ENCODE data around the gene CDH22. TPM values are rescaled to one million over a fixed set of nuclear protein-coding genes. Genes with fewer than 3 reads are reported as not detected.

CDH22 gene
- total RNA-seq, 1 experiment from 2014 or later, result not detected

- ChIA-PET CTCF (interaction anchor here (0.7 kb wide), 1 partner anchor 8 kb away, joined by 4 read pairs; no protein-coding TSS in a partner anchor), POLR2A (no interaction called here)
- H3K36me3 ChIP-seq (ENCODE audit: control insufficient read depth, insufficient read depth, low read length), result no peaks in the 10 kb centered on the region
- no TSS peak for BruUV-seq (replicated peaks)
- H3K4me3 ChIP-seq (ENCODE audit: low read depth in 2 of 2, low read length in 2 of 2), result no peak overlapping the region
- TF ChIP-seq, protein P1, sequence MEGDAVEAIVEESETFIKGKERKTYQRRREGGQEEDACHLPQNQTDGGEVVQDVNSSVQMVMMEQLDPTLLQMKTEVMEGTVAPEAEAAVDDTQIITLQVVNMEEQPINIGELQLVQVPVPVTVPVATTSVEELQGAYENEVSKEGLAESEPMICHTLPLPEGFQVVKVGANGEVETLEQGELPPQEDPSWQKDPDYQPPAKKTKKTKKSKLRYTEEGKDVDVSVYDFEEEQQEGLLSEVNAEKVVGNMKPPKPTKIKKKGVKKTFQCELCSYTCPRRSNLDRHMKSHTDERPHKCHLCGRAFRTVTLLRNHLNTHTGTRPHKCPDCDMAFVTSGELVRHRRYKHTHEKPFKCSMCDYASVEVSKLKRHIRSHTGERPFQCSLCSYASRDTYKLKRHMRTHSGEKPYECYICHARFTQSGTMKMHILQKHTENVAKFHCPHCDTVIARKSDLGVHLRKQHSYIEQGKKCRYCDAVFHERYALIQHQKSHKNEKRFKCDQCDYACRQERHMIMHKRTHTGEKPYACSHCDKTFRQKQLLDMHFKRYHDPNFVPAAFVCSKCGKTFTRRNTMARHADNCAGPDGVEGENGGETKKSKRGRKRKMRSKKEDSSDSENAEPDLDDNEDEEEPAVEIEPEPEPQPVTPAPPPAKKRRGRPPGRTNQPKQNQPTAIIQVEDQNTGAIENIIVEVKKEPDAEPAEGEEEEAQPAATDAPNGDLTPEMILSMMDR (IDR thresholded peaks at IDR 0.05), result no peak
- TF ChIP-seq TCF7L2 (IDR thresholded peaks at IDR 0.05; ENCODE audit: low read depth, low read length), result no peak
- TF ChIP-seq REST (IDR thresholded peaks at IDR 0.05; ENCODE audit: insufficient read depth in 1 of 2, low read depth in 2 of 2, low read length in 1 of 2), result no peak
- TF ChIP-seq POLR2AphosphoS5 (IDR thresholded peaks at IDR 0.05; ENCODE audit: low read depth, low read length), result no peak
- TF ChIP-seq SIN3A (IDR thresholded peaks at IDR 0.05; ENCODE audit: borderline replicate concordance, insufficient read depth, low read depth, low read length), result no peak
- H3K27ac ChIP-seq (ENCODE audit: low read length), result no peak overlapping the region
- peaks cover 4% of the 10 kb centered on the region; the same call in 1 of the 2 replicates for H3K4me1 ChIP-seq (ENCODE audit: control insufficient read depth, insufficient read depth, low read length)
- in situ Hi-C loops (cut with HindIII; ENCODE audit: low pct_unique_long_range_greater_than_20kb, low sequenced_read_pairs) (no loop called here), intact Hi-C loops (cut with micrococcal nuclease; ENCODE audit: unreplicated experiment) (no loop called here)
- ATAC-seq, result no peak
- DNase-seq (ENCODE audit: low read depth, low spot score), result no peak
- no peaks in the 10 kb centered on the region for H3K9me3 ChIP-seq (ENCODE audit: control insufficient read depth, insufficient read depth, low read depth, low read length)
- 0 out of 2 replicates have a peak, but pooled peaks cover 3% of the 10 kb centered on the region for H3K27me3 ChIP-seq (ENCODE audit: control insufficient read depth, insufficient read depth, low read length)
Observed at GRCh38 chr20:46135856-46136633, 172.3 kb downstream of the CDH22 start.

GRCh38 chr20:46134716-46135115, 173.6 kb downstream of the CDH22 start:
- no peak for TF ChIP-seq SIN3A (IDR thresholded peaks at IDR 0.05; ENCODE audit: borderline replicate concordance, insufficient read depth, low read depth, low read length)
- no peak for TF ChIP-seq TCF7L2 (IDR thresholded peaks at IDR 0.05; ENCODE audit: low read depth, low read length)
- no peak for TF ChIP-seq POLR2AphosphoS5 (IDR thresholded peaks at IDR 0.05; ENCODE audit: low read depth, low read length)
- no peak for TF ChIP-seq REST (IDR thresholded peaks at IDR 0.05; ENCODE audit: insufficient read depth in 1 of 2, low read depth in 2 of 2, low read length in 1 of 2)
- TF ChIP-seq, protein P1 (IDR thresholded peaks at IDR 0.05), result no peak
- POLR2A ChIA-PET, result no interaction called here
- intact Hi-C loops (cut with micrococcal nuclease; ENCODE audit: unreplicated experiment), result loop anchor here (5.0 kb wide), 1 partner anchor 118 kb away; no protein-coding TSS in a partner anchor
- Histone ChIP-seq H3K36me3 (ENCODE audit: control insufficient read depth, insufficient read depth, low read length) (no peaks in the 10 kb centered on the region), H3K9me3 (ENCODE audit: control insufficient read depth, insufficient read depth, low read depth, low read length) (no peaks in the 10 kb centered on the region), H3K4me3 (ENCODE audit: low read depth in 2 of 2, low read length in 2 of 2) (no peak overlapping the region), H3K27me3 (ENCODE audit: control insufficient read depth, insufficient read depth, low read length) (peaks cover 6% of the 10 kb centered on the region; the same call in 1 of the 2 replicates), H3K27ac (ENCODE audit: low read length) (no peak overlapping the region), H3K4me1 (ENCODE audit: control insufficient read depth, insufficient read depth, low read length) (peaks cover 4% of the 10 kb centered on the region; the same call in 1 of the 2 replicates)
- ATAC-seq (no peak), DNase-seq (ENCODE audit: low read depth, low spot score) (no peak)
- in situ Hi-C loops (cut with HindIII; ENCODE audit: low pct_unique_long_range_greater_than_20kb, low sequenced_read_pairs), result no loop called here
- CTCF ChIA-PET, result interaction anchor here (0.7 kb wide), 1 partner anchor 171 kb away, joined by 3 read pairs; no protein-coding TSS in a partner anchor
- BruUV-seq (replicated peaks), result no TSS peak
